Astrocyte (in vitro differentiated cells and primary cell): Measurements from ENCODE around the gene CCDC120.

Source experiments
- EZH2 ChIP-seq: IDR thresholded peaks from 2 replicates; pipeline ENCODE4 v1.6.1; 2012; ENCODE audit warnings: mild to moderate bottlenecking, low read length, inconsistent platforms; ENCODE audit not compliant: insufficient read depth
- TF ChIP-seq, protein P1 (sequence below): IDR thresholded peaks from 2 replicates; pipeline ENCODE4 v1.5.1; 2011; ENCODE audit warnings: low read depth, mild to moderate bottlenecking, inconsistent platforms, low read length, moderate library complexity; ENCODE audit not compliant: insufficient read depth

DNA sequence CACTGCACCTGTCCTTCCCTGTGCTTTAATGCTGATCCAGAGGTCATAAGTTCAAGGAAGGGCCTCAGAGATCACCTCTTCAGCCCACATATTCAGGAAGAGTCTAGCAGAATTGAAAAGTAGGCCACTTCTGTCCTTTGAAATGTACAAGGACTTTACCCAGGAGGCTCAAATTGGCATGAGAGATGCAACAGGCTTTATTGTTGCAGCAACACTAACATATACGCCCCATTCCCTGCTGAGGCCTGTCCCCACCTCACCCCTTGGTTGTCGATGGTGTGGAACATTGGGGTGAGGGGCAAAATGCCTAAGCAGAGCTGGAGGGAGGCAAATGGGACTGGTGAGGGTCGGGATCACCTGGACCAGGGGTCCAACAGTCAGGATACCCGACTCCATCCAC lies 12.2 kb downstream of the CCDC120 start:
- no peak for TF ChIP-seq EZH2
- TF ChIP-seq, protein P1, sequence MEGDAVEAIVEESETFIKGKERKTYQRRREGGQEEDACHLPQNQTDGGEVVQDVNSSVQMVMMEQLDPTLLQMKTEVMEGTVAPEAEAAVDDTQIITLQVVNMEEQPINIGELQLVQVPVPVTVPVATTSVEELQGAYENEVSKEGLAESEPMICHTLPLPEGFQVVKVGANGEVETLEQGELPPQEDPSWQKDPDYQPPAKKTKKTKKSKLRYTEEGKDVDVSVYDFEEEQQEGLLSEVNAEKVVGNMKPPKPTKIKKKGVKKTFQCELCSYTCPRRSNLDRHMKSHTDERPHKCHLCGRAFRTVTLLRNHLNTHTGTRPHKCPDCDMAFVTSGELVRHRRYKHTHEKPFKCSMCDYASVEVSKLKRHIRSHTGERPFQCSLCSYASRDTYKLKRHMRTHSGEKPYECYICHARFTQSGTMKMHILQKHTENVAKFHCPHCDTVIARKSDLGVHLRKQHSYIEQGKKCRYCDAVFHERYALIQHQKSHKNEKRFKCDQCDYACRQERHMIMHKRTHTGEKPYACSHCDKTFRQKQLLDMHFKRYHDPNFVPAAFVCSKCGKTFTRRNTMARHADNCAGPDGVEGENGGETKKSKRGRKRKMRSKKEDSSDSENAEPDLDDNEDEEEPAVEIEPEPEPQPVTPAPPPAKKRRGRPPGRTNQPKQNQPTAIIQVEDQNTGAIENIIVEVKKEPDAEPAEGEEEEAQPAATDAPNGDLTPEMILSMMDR = no peak
